ENCODE results near the gene HS3ST4. TPM values are rescaled to one million over a fixed set of nuclear protein-coding genes. Genes with fewer than 3 reads are reported as not detected.

Gene HS3ST4
- total RNA-seq, 1 donor from 2014 or later = not detected

- no peak for TF ChIP-seq CTCF (IDR thresholded peaks at IDR 0.05; ENCODE audit: insufficient read depth, low read length, severe bottlenecking)
- Histone ChIP-seq H3K27me3 (ENCODE audit: control insufficient read depth, insufficient read depth, low read length) (no peaks in the 10 kb centered on the region), H3K4me3 (ENCODE audit: low read depth, low read length) (no peak overlapping the region), H3K36me3 (ENCODE audit: control insufficient read depth, insufficient read depth, low read length) (no peaks in the 10 kb centered on the region)
- no peak for FAIRE-seq
- no peak for DNase-seq (ENCODE audit: low read depth)
These were observed 175.3 kb downstream of the HS3ST4 start for GRCh38 chr16:25867041-25867440.

GRCh38 chr16:25868106-25868505 is 176.3 kb downstream of the HS3ST4 start:
- no peak for TF ChIP-seq CTCF (IDR thresholded peaks at IDR 0.05; ENCODE audit: insufficient read depth, low read length, severe bottlenecking)
- Histone ChIP-seq H3K27me3 (ENCODE audit: control insufficient read depth, insufficient read depth, low read length) (no peaks in the 10 kb centered on the region), H3K36me3 (ENCODE audit: control insufficient read depth, insufficient read depth, low read length) (no peaks in the 10 kb centered on the region), H3K4me3 (ENCODE audit: low read depth, low read length) (no peak overlapping the region)
- FAIRE-seq (no peak), DNase-seq (ENCODE audit: low read depth) (no peak)

- FAIRE-seq (no peak), DNase-seq (ENCODE audit: low read depth) (no peak)
- no peak overlapping the region for H3K4me3 ChIP-seq (ENCODE audit: low read depth, low read length)
- no peak for TF ChIP-seq CTCF (IDR thresholded peaks at IDR 0.05; ENCODE audit: insufficient read depth, low read length, severe bottlenecking)
- no peaks in the 10 kb centered on the region for H3K27me3 ChIP-seq (ENCODE audit: control insufficient read depth, insufficient read depth, low read length)
- H3K36me3 ChIP-seq (ENCODE audit: control insufficient read depth, insufficient read depth, low read length) = no peaks in the 10 kb centered on the region
These were observed 177.1 kb downstream of the HS3ST4 start for GRCh38 chr16:25868706-25869370.

- Histone ChIP-seq H3K27me3 (ENCODE audit: control insufficient read depth, insufficient read depth, low read length) (no peaks in the 10 kb centered on the region), H3K4me3 (ENCODE audit: low read depth, low read length) (no peak overlapping the region), H3K36me3 (ENCODE audit: control insufficient read depth, insufficient read depth, low read length) (no peaks in the 10 kb centered on the region)
- DNase-seq (ENCODE audit: low read depth) (no peak), FAIRE-seq (no peak)
- no peak for TF ChIP-seq CTCF (IDR thresholded peaks at IDR 0.05; ENCODE audit: insufficient read depth, low read length, severe bottlenecking)
These were observed 180.8 kb downstream of the HS3ST4 start for GRCh38 chr16:25872369-25873070.

- no peak overlapping the region for H3K4me3 ChIP-seq (ENCODE audit: low read depth, low read length)
- FAIRE-seq (no peak), DNase-seq (ENCODE audit: low read depth) (no peak)
- no peaks in the 10 kb centered on the region for H3K27me3 ChIP-seq (ENCODE audit: control insufficient read depth, insufficient read depth, low read length)
- TF ChIP-seq CTCF (IDR thresholded peaks at IDR 0.05; ENCODE audit: insufficient read depth, low read length, severe bottlenecking) = no peak
- H3K36me3 ChIP-seq (ENCODE audit: control insufficient read depth, insufficient read depth, low read length) = no peaks in the 10 kb centered on the region
These were observed 182.4 kb downstream of the HS3ST4 start for GRCh38 chr16:25874196-25874595.
